ENCODE results near the gene SPTBN1. TPM values are rescaled to one million over a fixed set of nuclear protein-coding genes. Genes with fewer than 3 reads are reported as not detected.

SPTBN1 gene
- 326 and 357 TPM in 2 replicates for total RNA-seq (2014; rRNA removed; shearing (Covaris generic))
- polyA plus RNA-seq (2015; cell fraction: cytosol; rRNA removed): 127 and 181 TPM in 2 replicates
- 212 and 247 TPM in 2 replicates for polyA plus RNA-seq (2015; cell fraction: nucleus; rRNA removed)

- in situ Hi-C loops (cut with HindIII; ENCODE audit: low pct_unique_long_range_greater_than_20kb, low sequenced_read_pairs): no loop called here
- peak; percentile 93 for DNase-seq (ENCODE audit: low read depth, low spot score)
These were observed at the start of gene SPTBN1 for GRCh38 chr2:54455563-54456361. Gene SPTBN1 (plus strand): TSS chr2:54456327. CDS start chr2:54526419, 70,092 bp downstream.

GRCh38 chr2:54407693-54408092 is 48.4 kb upstream of the SPTBN1 start:
- no peak for DNase-seq (ENCODE audit: low read depth, low spot score)
- in situ Hi-C loops (cut with HindIII; ENCODE audit: low pct_unique_long_range_greater_than_20kb, low sequenced_read_pairs): no loop called here

- in situ Hi-C loops (cut with HindIII; ENCODE audit: low pct_unique_long_range_greater_than_20kb, low sequenced_read_pairs): no loop called here
- DNase-seq (ENCODE audit: low read depth, low spot score): no peak
These were observed 47.8 kb upstream of the SPTBN1 start for GRCh38 chr2:54408288-54408687.

- in situ Hi-C loops (cut with HindIII; ENCODE audit: low pct_unique_long_range_greater_than_20kb, low sequenced_read_pairs): no loop called here
- DNase-seq (ENCODE audit: low read depth, low spot score): peak; percentile 96
These were observed 46.4 kb upstream of the SPTBN1 start for GRCh38 chr2:54409752-54410151.

GRCh38 chr2:54411801-54412354 is 44.2 kb upstream of the SPTBN1 start:
- peak; percentile 98 for DNase-seq (ENCODE audit: low read depth, low spot score)
- in situ Hi-C loops (cut with HindIII; ENCODE audit: low pct_unique_long_range_greater_than_20kb, low sequenced_read_pairs): no loop called here

- no peak for DNase-seq (ENCODE audit: low read depth, low spot score)
- in situ Hi-C loops (cut with HindIII; ENCODE audit: low pct_unique_long_range_greater_than_20kb, low sequenced_read_pairs): no loop called here
These were observed 39.8 kb upstream of the SPTBN1 start for GRCh38 chr2:54416166-54416813.

GRCh38 chr2:54416938-54417337 is 39.2 kb upstream of the SPTBN1 start:
- in situ Hi-C loops (cut with HindIII; ENCODE audit: low pct_unique_long_range_greater_than_20kb, low sequenced_read_pairs): no loop called here
- no peak for DNase-seq (ENCODE audit: low read depth, low spot score)

GRCh38 chr2:54417577-54417976 is 38.5 kb upstream of the SPTBN1 start:
- DNase-seq (ENCODE audit: low read depth, low spot score): no peak
- in situ Hi-C loops (cut with HindIII; ENCODE audit: low pct_unique_long_range_greater_than_20kb, low sequenced_read_pairs): no loop called here

- DNase-seq (ENCODE audit: low read depth, low spot score): no peak
- in situ Hi-C loops (cut with HindIII; ENCODE audit: low pct_unique_long_range_greater_than_20kb, low sequenced_read_pairs): no loop called here
These were observed 36.7 kb upstream of the SPTBN1 start for GRCh38 chr2:54419388-54419787.

GRCh38 chr2:54419855-54420523 is 36.1 kb upstream of the SPTBN1 start:
- no peak for DNase-seq (ENCODE audit: low read depth, low spot score)
- in situ Hi-C loops (cut with HindIII; ENCODE audit: low pct_unique_long_range_greater_than_20kb, low sequenced_read_pairs): no loop called here

- no peak for DNase-seq (ENCODE audit: low read depth, low spot score)
- in situ Hi-C loops (cut with HindIII; ENCODE audit: low pct_unique_long_range_greater_than_20kb, low sequenced_read_pairs): no loop called here
These were observed 35.5 kb upstream of the SPTBN1 start for GRCh38 chr2:54420524-54421172.

GRCh38 chr2:54422072-54422581 is 34.0 kb upstream of the SPTBN1 start:
- DNase-seq (ENCODE audit: low read depth, low spot score): no peak
- in situ Hi-C loops (cut with HindIII; ENCODE audit: low pct_unique_long_range_greater_than_20kb, low sequenced_read_pairs): no loop called here

GRCh38 chr2:54423213-54423612 is 32.9 kb upstream of the SPTBN1 start:
- DNase-seq (ENCODE audit: low read depth, low spot score): no peak
- in situ Hi-C loops (cut with HindIII; ENCODE audit: low pct_unique_long_range_greater_than_20kb, low sequenced_read_pairs): no loop called here

- in situ Hi-C loops (cut with HindIII; ENCODE audit: low pct_unique_long_range_greater_than_20kb, low sequenced_read_pairs): no loop called here
- no peak for DNase-seq (ENCODE audit: low read depth, low spot score)
These were observed 31.5 kb upstream of the SPTBN1 start for GRCh38 chr2:54424555-54425163.

- in situ Hi-C loops (cut with HindIII; ENCODE audit: low pct_unique_long_range_greater_than_20kb, low sequenced_read_pairs): no loop called here
- DNase-seq (ENCODE audit: low read depth, low spot score): no peak
These were observed 27.9 kb upstream of the SPTBN1 start for GRCh38 chr2:54428108-54428831.

GRCh38 chr2:54429054-54429453 is 27.1 kb upstream of the SPTBN1 start:
- in situ Hi-C loops (cut with HindIII; ENCODE audit: low pct_unique_long_range_greater_than_20kb, low sequenced_read_pairs): no loop called here
- DNase-seq (ENCODE audit: low read depth, low spot score): no peak

All from SK-MEL-5 (cell line).